Activated T-cell treated with anti-CD3 and anti-CD28 coated beads, Interleukin-2, amount 50 U/mL, for 72 hours (primary cell): ENCODE data around the gene ADGRL1. TPM values are rescaled to one million over a fixed set of nuclear protein-coding genes. Genes with fewer than 3 reads are reported as not detected.

Experiments used
- ATAC-seq, 2 donors: fragments of 150-1000 bp; cut with Tn5 transposase; replicated peaks in 1 of 2; 2 replicates each; pipeline ENCODE4 v1.10.0; 2021; ENCODE audit warnings: moderate library complexity in 2 of 2, mild to moderate bottlenecking in 1 of 2
- DNase-seq, 2 donors: peaks; one replicate each; pipeline ENCODE4 v3.0.0; 2021 to 2022; ENCODE audit warnings: mixed read lengths in 1 of 2
- H3K27ac Mint-ChIP-seq: one replicate; pipeline ENCODE4 v1.8.0; 2022; ENCODE audit warnings: mild to moderate bottlenecking, moderate library complexity, mixed read lengths
- H3K27me3 Mint-ChIP-seq: one replicate; pipeline ENCODE4 v1.8.0; 2022; ENCODE audit warnings: low read depth, mixed read lengths
- H3K36me3 Mint-ChIP-seq, 2 donors: one replicate each; pipeline ENCODE4 v1.8.0; 2022; ENCODE audit warnings: mixed read lengths in 2 of 2, mild to moderate bottlenecking in 1 of 2; ENCODE audit not compliant: insufficient read depth in 2 of 2
- H3K4me1 Mint-ChIP-seq: one replicate; pipeline ENCODE4 v1.8.0; 2022; ENCODE audit warnings: low read depth, mixed read lengths
- H3K4me3 Mint-ChIP-seq, 2 donors: one replicate each; pipeline ENCODE4 v1.8.0; 2022; ENCODE audit warnings: mild to moderate bottlenecking in 2 of 2, mixed read lengths in 2 of 2, moderate library complexity in 2 of 2
- H3K9me3 Mint-ChIP-seq, 2 donors: one replicate each; pipeline ENCODE4 v1.8.0; 2022; ENCODE audit warnings: mixed read lengths in 2 of 2
- total RNA-seq, 2 donors: library from RNA; stranded (reverse); gene quantifications; one replicate each; pipeline ENCODE4 v1.2.3, GENCODE V29; 2022

ADGRL1 gene
- total RNA-seq, 2 donors from 2014 or later = 15.0 to 21.2 TPM

GRCh38 chr19:14174883-14175282 is 31.1 kb downstream of the ADGRL1 start:
- Mint-ChIP-seq H3K4me3 (no peak overlapping the region), H3K27me3 (no peaks in the 10 kb centered on the region), H3K36me3 (peaks cover 2 to 11% of the 10 kb centered on the region in 2 donors), H3K27ac (no peak overlapping the region), H3K9me3 (no peaks in the 10 kb centered on the region), H3K4me1 (peaks cover 9% of the 10 kb centered on the region)
- no peak for ATAC-seq
- no peak for DNase-seq

DNA sequence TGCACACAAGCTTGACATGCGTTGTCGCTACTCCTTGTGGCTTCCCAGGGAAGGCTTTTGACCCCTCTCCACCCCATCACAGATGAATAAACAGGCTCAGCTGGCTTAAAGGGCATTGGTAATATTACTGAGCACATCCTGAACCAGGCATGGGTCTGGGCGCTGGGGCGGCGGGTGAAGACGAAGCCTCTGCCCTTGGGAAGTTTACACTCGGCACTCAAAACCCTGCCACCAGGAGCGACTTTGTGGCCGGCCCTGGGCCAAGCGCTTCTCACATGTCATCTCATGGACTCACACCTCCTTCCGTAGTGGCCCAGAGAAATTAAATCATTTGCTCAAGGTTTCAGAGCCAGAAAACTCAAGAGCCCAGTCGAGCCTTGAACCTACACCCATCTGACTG is 37.0 kb downstream of the ADGRL1 start:
- Mint-ChIP-seq H3K27ac (no peak overlapping the region), H3K4me1 (peaks cover 28% of the 10 kb centered on the region), H3K27me3 (no peaks in the 10 kb centered on the region), H3K9me3 (no peaks in the 10 kb centered on the region), H3K4me3 (no peak overlapping the region), H3K36me3 (peaks cover 2 to 5% of the 10 kb centered on the region in 2 donors)
- ATAC-seq (no peak), DNase-seq (no peak)

DNA sequence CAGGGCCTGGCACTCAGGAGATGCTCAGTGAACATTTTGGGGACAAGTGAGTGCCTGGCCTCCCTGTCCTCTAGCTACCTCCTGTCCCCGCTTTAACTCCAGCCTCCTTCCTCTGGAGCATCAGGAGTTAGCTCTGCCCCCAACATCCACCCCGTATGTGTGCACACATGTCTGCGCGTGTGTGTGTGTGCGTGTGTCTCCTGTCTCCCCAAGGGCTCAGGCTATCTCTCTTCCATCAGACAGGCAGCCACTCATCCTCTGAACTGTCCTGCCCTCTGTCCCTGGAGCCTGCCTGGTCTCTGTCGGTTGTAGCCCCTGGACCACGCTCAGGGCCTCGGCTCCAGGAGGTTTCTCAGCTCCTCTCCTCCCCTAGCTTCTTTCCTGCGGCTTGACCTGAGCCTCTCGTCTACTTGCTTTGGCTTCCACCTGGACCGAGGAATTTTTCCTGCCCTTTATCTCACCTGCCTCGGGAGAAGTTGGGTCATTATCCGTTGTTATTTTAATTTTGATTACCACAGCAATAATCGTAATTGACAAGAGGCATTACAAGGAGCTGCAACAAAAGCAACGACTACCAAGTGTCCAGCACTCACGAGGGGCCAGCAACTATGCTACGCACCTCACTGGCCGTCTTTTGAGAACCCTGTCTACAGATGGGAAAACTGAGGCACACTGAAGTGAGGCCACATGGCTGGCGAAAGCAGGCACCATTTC is 37.6 kb downstream of the ADGRL1 start:
- peaks cover 28% of the 10 kb centered on the region for H3K4me1 Mint-ChIP-seq
- DNase-seq (no peak), ATAC-seq (no peak)
- peak overlapping the region in 1 of 2 donors; percentile 4 for H3K4me3 Mint-ChIP-seq
- no peaks in the 10 kb centered on the region for H3K9me3 Mint-ChIP-seq
- no peak overlapping the region for H3K27ac Mint-ChIP-seq
- peaks cover 2 to 5% of the 10 kb centered on the region in 2 donors for H3K36me3 Mint-ChIP-seq
- H3K27me3 Mint-ChIP-seq = no peaks in the 10 kb centered on the region

GRCh38 chr19:14167576-14168138 is 38.3 kb downstream of the ADGRL1 start:
- peak overlapping the region; percentile 76 to 80 for H3K4me3 Mint-ChIP-seq
- peaks cover 28% of the 10 kb centered on the region for H3K4me1 Mint-ChIP-seq
- H3K9me3 Mint-ChIP-seq = no peaks in the 10 kb centered on the region
- peak in 1 of 2 donors; percentile 13 for DNase-seq
- H3K27me3 Mint-ChIP-seq = no peaks in the 10 kb centered on the region
- peak; percentile 49 to 58 for ATAC-seq
- no peak overlapping the region for H3K27ac Mint-ChIP-seq
- H3K36me3 Mint-ChIP-seq = peaks cover 2 to 5% of the 10 kb centered on the region in 2 donors

DNA sequence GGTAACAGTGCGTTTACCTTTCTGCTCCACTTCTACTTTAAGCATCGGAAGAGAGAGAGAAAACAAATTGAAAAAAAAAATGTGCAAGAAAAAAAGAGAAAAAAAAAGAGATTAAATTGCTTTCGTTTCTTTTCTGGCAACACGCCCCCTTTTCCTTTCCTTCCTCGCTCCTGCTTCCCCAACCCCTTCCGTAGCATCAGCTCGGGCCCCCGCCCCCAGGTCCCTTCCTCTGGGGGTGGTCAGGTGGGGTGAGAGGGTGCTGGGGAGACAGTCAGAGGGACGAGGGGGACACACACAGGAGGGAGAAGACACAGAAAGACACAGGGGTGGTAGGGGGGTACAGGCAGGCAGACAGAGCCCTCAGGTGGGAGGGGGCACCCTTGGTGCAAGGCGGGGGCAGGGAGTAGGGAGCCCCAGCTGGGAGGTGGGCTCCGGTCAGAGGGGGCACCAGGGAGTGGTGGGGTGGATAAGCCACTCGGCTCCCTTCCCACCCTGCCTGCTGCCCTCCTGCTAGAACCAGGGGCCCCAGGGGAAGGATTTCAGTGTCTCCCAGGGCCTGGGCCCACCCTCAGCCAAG is 38.9 kb downstream of the ADGRL1 start:
- ATAC-seq = peak; percentile 19 to 24
- DNase-seq = no peak
- no peaks in the 10 kb centered on the region for H3K9me3 Mint-ChIP-seq
- peaks cover 28% of the 10 kb centered on the region for H3K4me1 Mint-ChIP-seq
- no peaks in the 10 kb centered on the region for H3K27me3 Mint-ChIP-seq
- H3K27ac Mint-ChIP-seq = peak overlapping the region; percentile 41
- peaks cover 2 to 5% of the 10 kb centered on the region in 2 donors for H3K36me3 Mint-ChIP-seq
- peak overlapping the region; percentile 76 to 80 for H3K4me3 Mint-ChIP-seq

- DNase-seq (no peak), ATAC-seq (peak in 1 of 2 donors; percentile 7)
- Mint-ChIP-seq H3K36me3 (peaks cover 2 to 5% of the 10 kb centered on the region in 2 donors), H3K27me3 (no peaks in the 10 kb centered on the region), H3K4me3 (peak overlapping the region; percentile 76 to 80), H3K27ac (peak overlapping the region; percentile 72), H3K9me3 (no peaks in the 10 kb centered on the region), H3K4me1 (peaks cover 28% of the 10 kb centered on the region)
Measured at GRCh38 chr19:14165990-14166830, 39.8 kb downstream of the ADGRL1 start.

- Mint-ChIP-seq H3K27me3 (no peaks in the 10 kb centered on the region), H3K9me3 (no peaks in the 10 kb centered on the region), H3K36me3 (no peaks in the 10 kb centered on the region), H3K27ac (no peak overlapping the region), H3K4me1 (peaks cover 28% of the 10 kb centered on the region), H3K4me3 (no peak overlapping the region)
- DNase-seq (no peak), ATAC-seq (no peak)
Measured at GRCh38 chr19:14164724-14165493, 41.1 kb downstream of the ADGRL1 start.

- no peak for ATAC-seq
- H3K27ac Mint-ChIP-seq = no peak overlapping the region
Measured at GRCh38 chr19:14164082-14164481, 41.9 kb downstream of the ADGRL1 start.

DNA sequence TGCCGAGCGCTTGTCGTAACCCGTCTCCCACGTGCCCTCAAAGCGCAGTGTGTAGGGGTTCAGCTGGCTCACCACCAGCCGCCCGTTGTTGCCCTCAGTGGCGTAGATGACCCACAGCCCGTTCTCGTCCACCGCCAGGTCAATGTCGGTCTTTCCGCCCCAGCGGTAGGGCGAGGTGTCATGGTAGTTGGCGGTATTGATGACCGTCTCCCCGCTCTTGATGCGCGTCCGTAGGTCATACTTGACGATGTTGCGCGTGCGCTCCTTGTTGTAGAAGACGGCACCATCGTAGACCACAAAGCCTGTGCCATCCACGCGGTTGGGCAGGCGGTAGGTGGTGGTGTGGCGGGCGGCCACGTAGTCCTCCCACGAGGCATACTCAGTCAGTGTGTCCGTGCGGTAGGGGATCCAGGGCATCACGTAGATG is 43.1 kb downstream of the ADGRL1 start:
- no peak overlapping the region for H3K27ac Mint-ChIP-seq
- no peaks in the 10 kb centered on the region for H3K9me3 Mint-ChIP-seq
- ATAC-seq (no peak), DNase-seq (no peak)
- H3K4me1 Mint-ChIP-seq = peaks cover 20% of the 10 kb centered on the region
- H3K27me3 Mint-ChIP-seq = no peaks in the 10 kb centered on the region
- H3K36me3 Mint-ChIP-seq = no peaks in the 10 kb centered on the region
- H3K4me3 Mint-ChIP-seq = no peak overlapping the region

More at GRCh38 chr19:14164082-14164481, 41.9 kb downstream of the ADGRL1 start:
- Mint-ChIP-seq H3K4me3 (no peak overlapping the region), H3K27me3 (no peaks in the 10 kb centered on the region), H3K36me3 (no peaks in the 10 kb centered on the region), H3K9me3 (no peaks in the 10 kb centered on the region), H3K4me1 (peaks cover 28% of the 10 kb centered on the region)
- DNase-seq = no peak

DNA sequence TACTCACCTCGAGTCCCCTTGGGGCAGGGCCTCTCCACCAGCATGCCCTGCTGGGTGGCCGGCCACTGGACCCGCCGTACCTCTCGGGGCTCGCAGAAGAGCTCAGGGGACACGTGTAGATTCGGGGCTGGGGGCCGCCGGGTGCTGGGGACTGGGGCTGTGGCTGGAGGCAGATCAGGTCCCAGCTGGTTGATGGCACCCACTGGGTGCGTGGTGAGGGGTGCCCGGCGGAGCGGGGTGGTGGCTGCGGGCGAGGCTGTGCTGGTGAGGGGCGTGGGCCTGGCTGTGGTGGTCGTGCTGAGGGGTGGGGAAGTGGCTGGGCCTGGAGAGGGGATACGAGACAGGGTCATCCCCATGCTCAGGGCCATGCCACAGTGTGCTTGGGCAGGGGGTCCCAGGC is 44.7 kb downstream of the ADGRL1 start:
- no peak overlapping the region for H3K27ac Mint-ChIP-seq
- DNase-seq (no peak), ATAC-seq (no peak)
- no peaks in the 10 kb centered on the region for H3K27me3 Mint-ChIP-seq
- H3K9me3 Mint-ChIP-seq = no peaks in the 10 kb centered on the region
- no peaks in the 10 kb centered on the region for H3K36me3 Mint-ChIP-seq
- H3K4me1 Mint-ChIP-seq = peaks cover 7% of the 10 kb centered on the region
- H3K4me3 Mint-ChIP-seq = no peak overlapping the region

DNA sequence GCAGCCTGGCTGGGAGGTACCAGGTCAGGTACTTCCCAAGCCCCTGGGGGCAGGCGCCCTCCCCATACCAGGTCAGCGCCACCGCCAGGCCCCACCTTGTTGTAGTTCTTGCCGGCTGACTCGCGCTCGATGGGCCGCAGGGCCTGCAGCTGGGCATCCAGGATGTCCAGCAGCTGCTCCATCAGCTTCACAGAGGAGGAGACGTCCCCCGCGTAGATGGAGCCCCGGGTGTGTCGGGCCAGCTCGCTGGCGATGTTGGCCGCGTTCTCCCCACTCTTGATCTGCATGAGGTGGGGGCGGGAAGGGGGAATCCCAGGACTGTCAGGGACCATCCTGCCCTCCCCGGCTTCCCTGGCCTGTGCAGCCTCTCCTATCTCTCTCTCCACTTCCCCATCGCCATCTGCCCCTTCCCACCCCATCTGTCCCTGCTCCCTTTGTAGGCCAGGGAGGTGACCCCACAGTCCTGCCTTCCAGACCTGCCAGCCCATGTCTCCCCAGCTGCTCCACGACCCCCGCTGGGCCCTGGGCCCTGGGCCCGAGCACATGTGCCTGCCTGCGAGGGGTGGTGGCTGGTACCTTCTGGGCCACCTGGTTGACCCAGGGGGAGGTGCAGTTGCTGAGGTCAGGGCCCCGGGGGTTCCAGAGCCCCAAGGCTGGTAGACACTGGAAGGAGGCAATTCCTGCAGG is 45.8 kb downstream of the ADGRL1 start:
- Mint-ChIP-seq H3K9me3 (no peaks in the 10 kb centered on the region), H3K27ac (peak overlapping the region; percentile 5), H3K36me3 (no peaks in the 10 kb centered on the region), H3K4me1 (no peaks in the 10 kb centered on the region), H3K4me3 (no peak overlapping the region), H3K27me3 (no peaks in the 10 kb centered on the region)
- ATAC-seq (no peak), DNase-seq (no peak)

- ATAC-seq = no peak
- Mint-ChIP-seq H3K36me3 (no peaks in the 10 kb centered on the region), H3K4me3 (no peak overlapping the region), H3K4me1 (no peaks in the 10 kb centered on the region), H3K9me3 (no peaks in the 10 kb centered on the region), H3K27me3 (no peaks in the 10 kb centered on the region), H3K27ac (no peak overlapping the region)
- no peak for DNase-seq
Measured at GRCh38 chr19:14159059-14159458, 46.9 kb downstream of the ADGRL1 start.
